Naive thymus-derived CD4-positive, alpha-beta T cell (primary cell): ENCODE measurements around the gene HLA-DQB2. TPM values are rescaled to one million over a fixed set of nuclear protein-coding genes. Genes with fewer than 3 reads are reported as not detected.
"Not testable (repeated sequence)": the region's sequence is repeated elsewhere in the genome, so short reads cannot be mapped to it uniquely, and the experiment has no call there.

ENCODE experiments used
- ATAC-seq: fragments of 150-1000 bp; cut with Tn5 transposase; 2 replicates; pipeline ENCODE4 v1.10.0; 2021; ENCODE audit warnings: mild to moderate bottlenecking, moderate library complexity
- CTCF ChIA-PET: fragments of 350-600 bp; sonication (Branson Sonifier 250); formaldehyde crosslinking; loops from one replicate; lab custom pipeline; 2021; ENCODE audit warnings: antibody characterized with exemption; lab: Charles Lee
- POLR2A ChIA-PET: fragments of 350-600 bp; sonication (Branson Sonifier 250); formaldehyde crosslinking; loops from one replicate; lab custom pipeline; 2021; ENCODE audit warnings: antibody characterized with exemption, inconsistent platforms; lab: Charles Lee
- DNase-seq, 9 donors: peaks; one replicate each; pipeline versions ENCODE4 v3.0.0 to v3.0.0-alpha.2; 2020 to 2022; ENCODE audit warnings: mixed read lengths in 1 of 9
- H3K27ac ChIP-seq: one replicate; pipeline ENCODE4 v1.7.0; 2013; ENCODE audit warnings: mild to moderate bottlenecking, low read depth, low read length, moderate library complexity
- H3K27me3 ChIP-seq, 2 donors: one replicate each; pipeline ENCODE4 v1.7.0; 2013; ENCODE audit warnings: low read length in 2 of 2, mild to moderate bottlenecking in 2 of 2, moderate library complexity in 2 of 2; ENCODE audit not compliant: control insufficient read depth in 2 of 2, insufficient read depth in 2 of 2
- H3K36me3 ChIP-seq, 3 experiments: 1 replicate in 2 of 3; 2 replicates in 1 of 3; pipeline ENCODE4 v1.7.0; 2013; ENCODE audit warnings: low read length in 3 of 3, mild to moderate bottlenecking in 3 of 3, moderate library complexity in 1 of 3; ENCODE audit not compliant: insufficient read depth in 3 of 3, control insufficient read depth in 2 of 3
- H3K4me1 ChIP-seq, 2 donors: one replicate each; pipeline ENCODE4 v1.7.0; 2013; ENCODE audit warnings: low read length in 2 of 2, mild to moderate bottlenecking in 2 of 2, moderate library complexity in 1 of 2; ENCODE audit not compliant: control insufficient read depth in 2 of 2, insufficient read depth in 2 of 2
- H3K4me3 ChIP-seq: 2 replicates; pipeline ENCODE4 v1.7.0; 2013; ENCODE audit warnings: mild to moderate bottlenecking, low read length
- H3K9me3 ChIP-seq, 3 experiments: 1 replicate in 2 of 3; 2 replicates in 1 of 3; pipeline ENCODE4 v1.7.0; 2013; ENCODE audit warnings: low read length in 3 of 3; ENCODE audit not compliant: control insufficient read depth in 2 of 3
- H3K27ac Mint-ChIP-seq, 9 donors: one replicate each; pipeline ENCODE4 v1.8.0; 2020 to 2022; ENCODE audit warnings: mixed read lengths in 9 of 9, mild to moderate bottlenecking in 8 of 9, moderate library complexity in 5 of 9, inconsistent platforms in 2 of 9
- H3K27me3 Mint-ChIP-seq, 5 donors: one replicate each; pipeline ENCODE4 v1.8.0; 2021 to 2022; ENCODE audit warnings: mixed read lengths in 5 of 5, mild to moderate bottlenecking in 1 of 5
- H3K36me3 Mint-ChIP-seq, 5 donors: one replicate each; pipeline ENCODE4 v1.8.0; 2020 to 2022; ENCODE audit warnings: mixed read lengths in 5 of 5, mild to moderate bottlenecking in 3 of 5, inconsistent platforms in 1 of 5
- H3K4me1 Mint-ChIP-seq, 7 donors: one replicate each; pipeline ENCODE4 v1.8.0; 2020 to 2022; ENCODE audit warnings: mixed read lengths in 7 of 7, mild to moderate bottlenecking in 3 of 7, inconsistent platforms in 1 of 7
- H3K4me3 Mint-ChIP-seq, 10 donors: one replicate each; pipeline ENCODE4 v1.8.0; 2020 to 2022; ENCODE audit warnings: mild to moderate bottlenecking in 10 of 10, mixed read lengths in 10 of 10, moderate library complexity in 6 of 10, inconsistent platforms in 2 of 10
- H3K9me3 Mint-ChIP-seq, 11 donors: one replicate each; pipeline ENCODE4 v1.8.0; 2020 to 2022; ENCODE audit warnings: mixed read lengths in 11 of 11, mild to moderate bottlenecking in 4 of 11, inconsistent platforms in 1 of 11, moderate library complexity in 1 of 11
- intact Hi-C, 2 donors: fragments of 100-400 bp; cut with micrococcal nuclease; formaldehyde crosslinking; loops; one replicate each; pipeline ENCODE4 v1.15.1; 2023
- polyA plus RNA-seq, 2 donors: library from polyadenylated mRNA; unstranded; fragments of 300-500 nt; fragmentation: Illumina TruSeq; gene quantifications; one replicate each; pipeline ENCODE4 v1.2.3, GENCODE V29; 2021
- total RNA-seq, 6 experiments: library from RNA in 5 of 6; stranded (reverse) in 5 of 6; gene quantifications; 1 replicate in 5 of 6; 2 replicates in 1 of 6; pipeline ENCODE4 v1.2.3 and lab custom pipeline; 2021 to 2026

HLA-DQB2 gene
- total and polyA plus RNA-seq, 7 experiments from 2014 or later, result 0.95 to 24.8 (median 2.7) TPM; not detected in 3

DNA sequence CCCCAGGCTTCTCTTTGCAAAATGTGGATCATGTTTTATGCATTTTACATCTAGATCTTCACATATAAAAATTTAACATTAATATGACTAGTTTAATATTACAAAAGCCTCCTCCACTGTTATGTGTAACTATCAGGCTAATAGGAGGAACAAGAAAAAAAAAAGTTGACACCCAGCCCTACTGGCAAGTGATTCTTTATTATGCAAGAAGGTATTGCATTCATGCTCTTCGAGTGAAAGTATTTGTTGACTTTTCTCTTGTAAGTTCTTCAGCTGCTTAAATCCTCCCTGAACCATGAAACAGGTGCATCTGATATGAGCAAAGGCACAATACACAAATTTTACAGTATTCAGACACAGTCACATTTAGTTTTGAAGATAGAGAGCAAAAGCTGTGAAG lies 716 bp upstream of the HLA-DQB2 start:
- CTCF ChIA-PET, result no interaction called here
- peaks cover 26 to 62% (median 45%) of the 10 kb centered on the region in 5 donors for H3K27me3 Mint-ChIP-seq

DNA sequence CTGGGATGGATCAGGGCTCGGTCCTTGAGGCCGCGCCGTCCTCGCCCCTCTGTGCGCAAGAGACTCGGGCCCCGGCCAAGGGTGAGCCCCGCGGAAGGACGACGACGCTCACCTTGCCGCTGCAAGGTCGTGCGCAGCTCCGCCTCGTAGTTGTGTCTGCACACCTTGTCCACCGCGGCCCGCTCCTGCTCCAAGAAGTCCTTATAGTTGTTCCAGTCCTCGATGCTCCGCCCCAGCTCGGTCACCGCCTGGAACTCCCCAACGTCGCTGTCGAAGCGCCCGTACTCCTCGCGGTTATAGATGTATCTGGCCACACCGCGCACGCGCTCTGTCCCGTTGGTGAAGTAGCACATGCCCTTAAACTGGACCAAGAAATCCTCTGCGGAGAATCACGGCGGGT lies 1.8 kb downstream of the HLA-DQB2 start:
- Histone ChIP-seq H3K27ac (no peak overlapping the region), H3K4me1 (no peaks in the 10 kb centered on the region), H3K36me3 (no peaks in the 10 kb centered on the region), H3K9me3 (no peaks in the 10 kb centered on the region), H3K27me3 (no peaks in the 10 kb centered on the region), H3K4me3 (no peak overlapping the region)
- Mint-ChIP-seq H3K4me3 (no peak overlapping the region), H3K9me3 (no peaks in the 10 kb centered on the region), H3K36me3 (peaks cover 0 to 2% (median 0%) of the 10 kb centered on the region in 5 donors), H3K4me1 (peaks cover 0 to 7% (median 0%) of the 10 kb centered on the region in 7 donors), H3K27ac (no peak overlapping the region), H3K27me3 (peaks cover 19 to 49% (median 31%) of the 10 kb centered on the region in 5 donors)
- ChIA-PET POLR2A (no interaction called here), CTCF (no interaction called here)
- DNase-seq (no peak), ATAC-seq (no peak)
- intact Hi-C loops, result no loop called here

More for the DNA sequence above, 716 bp upstream of the HLA-DQB2 start:
- intact Hi-C loops, result no loop called here
- POLR2A ChIA-PET, result no interaction called here
- H3K9me3 ChIP-seq, result no peaks in the 10 kb centered on the region
- H3K36me3 ChIP-seq, result no peaks in the 10 kb centered on the region
- H3K4me1 ChIP-seq, result no peaks in the 10 kb centered on the region
- ATAC-seq (no peak), DNase-seq (no peak)
- H3K4me3 ChIP-seq, result no peak overlapping the region
- Mint-ChIP-seq H3K4me3 (no peak overlapping the region), H3K27ac (no peak overlapping the region), H3K36me3 (peaks cover 0 to 2% (median 0%) of the 10 kb centered on the region in 5 donors), H3K9me3 (no peaks in the 10 kb centered on the region), H3K4me1 (peaks cover 0 to 4% (median 0%) of the 10 kb centered on the region in 7 donors)
- no peak overlapping the region for H3K27ac ChIP-seq
- no peaks in the 10 kb centered on the region for H3K27me3 ChIP-seq

DNA sequence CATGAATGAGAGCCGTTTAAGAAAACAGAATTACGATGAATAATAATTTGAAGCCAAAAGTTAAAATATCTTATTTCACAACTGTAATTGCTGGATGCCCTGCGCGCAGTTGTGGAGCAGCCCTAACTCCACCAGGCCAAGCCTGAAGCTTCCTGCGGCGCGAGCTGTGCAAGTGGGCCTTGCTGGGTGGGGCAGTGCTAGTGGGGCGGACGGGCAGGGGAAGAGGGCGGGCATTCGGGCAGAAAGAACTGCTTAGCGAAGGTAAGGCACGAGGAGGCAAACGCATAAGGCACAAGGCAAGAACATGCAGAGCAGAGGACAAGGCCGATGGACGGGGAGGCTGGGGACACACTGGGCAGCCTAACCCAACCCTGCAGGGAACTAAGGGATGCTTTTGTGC lies 2.3 kb downstream of the HLA-DQB2 start:
- Histone ChIP-seq H3K9me3 (no peaks in the 10 kb centered on the region), H3K27me3 (no peaks in the 10 kb centered on the region), H3K4me1 (no peaks in the 10 kb centered on the region), H3K4me3 (no peak overlapping the region), H3K27ac (no peak overlapping the region), H3K36me3 (no peaks in the 10 kb centered on the region)
- peaks cover 0 to 2% (median 0%) of the 10 kb centered on the region in 5 donors for H3K36me3 Mint-ChIP-seq
- H3K27ac Mint-ChIP-seq, result peak overlapping the region in 1 of 9 donors; percentile 44
- ChIA-PET POLR2A (no interaction called here), CTCF (no interaction called here)
- no peak for DNase-seq
- H3K9me3 Mint-ChIP-seq, result no peaks in the 10 kb centered on the region
- H3K4me3 Mint-ChIP-seq, result peak overlapping the region in 1 of 10 donors; percentile 26
- H3K27me3 Mint-ChIP-seq, result peaks cover 16 to 47% (median 29%) of the 10 kb centered on the region in 5 donors
- peak; percentile 62 for ATAC-seq
- peaks cover 0 to 7% (median 0%) of the 10 kb centered on the region in 7 donors for H3K4me1 Mint-ChIP-seq
- intact Hi-C loops, result no loop called here

DNA sequence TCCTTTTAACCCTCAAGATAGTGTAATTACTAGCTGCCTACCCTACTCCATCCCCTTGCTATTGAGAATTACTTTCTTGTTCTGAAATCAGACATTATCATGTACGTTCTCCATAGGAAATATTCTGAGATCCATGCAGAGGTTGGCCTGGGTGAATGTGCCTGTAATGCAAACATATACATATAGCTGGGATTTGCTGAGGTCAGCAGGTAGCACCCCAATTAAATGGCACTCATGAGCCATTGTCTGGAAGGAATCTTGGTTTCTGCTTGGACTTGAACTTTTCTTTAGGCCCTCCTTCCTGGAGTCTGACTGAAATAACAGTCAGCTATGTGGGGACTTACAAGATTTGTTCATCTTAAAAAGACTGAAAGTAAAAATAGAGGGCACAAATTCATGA lies 3.7 kb downstream of the HLA-DQB2 start:
- no peaks in the 10 kb centered on the region for H3K4me1 ChIP-seq
- no peaks in the 10 kb centered on the region for H3K27me3 ChIP-seq
- H3K4me3 ChIP-seq, result no peak overlapping the region
- no peak for ATAC-seq
- Mint-ChIP-seq H3K36me3 (peaks cover 0 to 2% (median 0%) of the 10 kb centered on the region in 5 donors), H3K9me3 (no peaks in the 10 kb centered on the region), H3K27me3 (peaks cover 18 to 52% (median 30%) of the 10 kb centered on the region in 5 donors), H3K4me1 (peaks cover 0 to 8% (median 0%) of the 10 kb centered on the region in 7 donors), H3K27ac (no peak overlapping the region), H3K4me3 (no peak overlapping the region)
- no peak for DNase-seq
- intact Hi-C loops, result no loop called here
- H3K27ac ChIP-seq, result no peak overlapping the region
- no peaks in the 10 kb centered on the region for H3K36me3 ChIP-seq
- POLR2A ChIA-PET, result no interaction called here
- CTCF ChIA-PET, result interaction anchor here (1.1 kb wide), 1 partner anchor 36 kb away, joined by 3 read pairs; no protein-coding TSS in a partner anchor
- H3K9me3 ChIP-seq, result no peaks in the 10 kb centered on the region

DNA sequence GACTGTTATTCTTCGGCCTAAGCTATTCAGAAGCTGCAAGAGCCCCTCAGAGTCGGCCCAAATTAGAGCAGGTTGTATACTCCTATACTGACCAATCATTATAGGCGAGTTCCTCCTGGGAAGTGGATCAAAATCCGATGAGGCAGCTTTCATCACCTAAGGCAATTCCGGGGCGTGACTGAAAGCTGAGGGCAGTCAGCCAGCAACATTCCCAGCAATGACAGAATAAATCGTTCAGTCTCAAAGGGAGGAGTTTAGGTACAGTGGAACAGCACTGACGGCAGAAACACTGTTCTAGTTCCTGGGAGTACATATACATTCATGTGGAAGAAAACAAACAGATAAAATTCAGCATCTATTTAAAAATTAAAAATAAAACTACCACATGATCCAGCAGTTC lies 10.8 kb downstream of the HLA-DQB2 start:
- Histone ChIP-seq H3K36me3 (no peaks in the 10 kb centered on the region), H3K4me3 (no peak overlapping the region), H3K4me1 (no peaks in the 10 kb centered on the region), H3K27me3 (no peaks in the 10 kb centered on the region), H3K27ac (no peak overlapping the region), H3K9me3 (no peaks in the 10 kb centered on the region)
- Mint-ChIP-seq H3K4me3 (no peak overlapping the region), H3K36me3 (no peaks in the 10 kb centered on the region), H3K4me1 (peaks cover 0 to 2% (median 0%) of the 10 kb centered on the region in 7 donors), H3K27me3 (peaks cover 17 to 52% (median 33%) of the 10 kb centered on the region in 5 donors), H3K9me3 (no peaks in the 10 kb centered on the region), H3K27ac (no peak overlapping the region)
- ATAC-seq (no peak), DNase-seq (no peak)
- intact Hi-C loops, result no loop called here
- ChIA-PET POLR2A (interaction anchor here (0.7 kb wide), 1 partner anchor 439 kb away, joined by 3 read pairs; no protein-coding TSS in a partner anchor), CTCF (no interaction called here)

DNA sequence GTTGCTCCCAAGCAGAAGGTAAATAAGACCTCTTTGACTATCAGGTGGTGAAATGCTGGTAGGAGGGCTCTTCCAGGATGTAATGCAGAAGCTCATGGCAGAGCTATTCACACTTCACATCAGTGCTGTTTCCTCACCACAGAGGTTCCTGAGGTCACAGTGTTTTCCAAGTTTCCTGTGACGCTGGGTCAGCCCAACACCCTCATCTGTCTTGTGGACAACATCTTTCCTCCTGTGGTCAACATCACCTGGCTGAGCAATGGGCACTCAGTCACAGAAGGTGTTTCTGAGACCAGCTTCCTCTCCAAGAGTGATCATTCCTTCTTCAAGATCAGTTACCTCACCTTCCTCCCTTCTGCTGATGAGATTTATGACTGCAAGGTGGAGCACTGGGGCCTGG lies 17.7 kb downstream of the HLA-DQB2 start:
- H3K4me1 ChIP-seq, DNase-seq, POLR2A ChIA-PET, H3K36me3 Mint-ChIP-seq, H3K9me3 ChIP-seq, H3K27ac ChIP-seq, H3K4me1 Mint-ChIP-seq, CTCF ChIA-PET, H3K9me3 Mint-ChIP-seq, H3K4me3 ChIP-seq, intact Hi-C loops, H3K27ac Mint-ChIP-seq, H3K27me3 ChIP-seq, H3K36me3 ChIP-seq, H3K4me3 Mint-ChIP-seq: not testable (repeated sequence)
- H3K27me3 Mint-ChIP-seq, result peaks cover 24 to 50% (median 32%) of the 10 kb centered on the region in 5 donors
- peak; percentile 22 for ATAC-seq

DNA sequence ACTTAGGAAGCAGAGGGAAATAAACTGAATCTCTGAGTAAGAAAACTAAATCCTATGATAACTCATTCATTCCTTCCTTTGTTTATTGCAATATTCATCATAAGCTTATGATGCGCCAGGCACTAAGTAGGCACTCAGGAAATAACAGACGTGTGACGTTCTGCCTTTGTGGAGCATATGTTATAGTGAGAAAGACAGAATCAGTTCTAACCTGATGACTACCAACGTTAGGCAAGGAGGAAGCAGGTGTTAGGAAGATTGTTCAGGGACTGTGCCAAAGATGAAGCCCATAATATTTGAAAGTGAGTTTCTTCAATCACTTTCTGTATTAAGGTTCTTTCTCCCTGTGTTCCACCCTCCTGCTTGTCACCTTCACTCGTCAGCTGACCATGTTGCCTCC lies 18.6 kb downstream of the HLA-DQB2 start:
- no peaks in the 10 kb centered on the region for H3K9me3 ChIP-seq
- no peak for ATAC-seq
- no peaks in the 10 kb centered on the region for H3K4me1 Mint-ChIP-seq
- no peak overlapping the region for H3K27ac Mint-ChIP-seq
- DNase-seq, result no peak
- H3K27ac ChIP-seq, result no peak overlapping the region
- CTCF ChIA-PET, result no interaction called here
- no peaks in the 10 kb centered on the region for H3K4me1 ChIP-seq
- intact Hi-C loops, result no loop called here
- H3K4me3 ChIP-seq, result no peak overlapping the region
- H3K9me3 Mint-ChIP-seq, result no peaks in the 10 kb centered on the region
- H3K27me3 Mint-ChIP-seq, result peaks cover 28 to 48% (median 35%) of the 10 kb centered on the region in 5 donors
- H3K27me3 ChIP-seq, result peaks cover 0 to 4% of the 10 kb centered on the region in 2 donors
- H3K4me3 Mint-ChIP-seq, result no peak overlapping the region
- H3K36me3 ChIP-seq, result no peaks in the 10 kb centered on the region
- H3K36me3 Mint-ChIP-seq, result no peaks in the 10 kb centered on the region
- POLR2A ChIA-PET, result interaction anchor here (0.6 kb wide), 1 partner anchor 488 kb away, joined by 4 read pairs; no protein-coding TSS in a partner anchor
